ENCODE results near the gene ABCA4.

- TF ChIP-seq EP300 (IDR thresholded peaks at IDR 0.05), result no peak
- TF ChIP-seq, protein P1, sequence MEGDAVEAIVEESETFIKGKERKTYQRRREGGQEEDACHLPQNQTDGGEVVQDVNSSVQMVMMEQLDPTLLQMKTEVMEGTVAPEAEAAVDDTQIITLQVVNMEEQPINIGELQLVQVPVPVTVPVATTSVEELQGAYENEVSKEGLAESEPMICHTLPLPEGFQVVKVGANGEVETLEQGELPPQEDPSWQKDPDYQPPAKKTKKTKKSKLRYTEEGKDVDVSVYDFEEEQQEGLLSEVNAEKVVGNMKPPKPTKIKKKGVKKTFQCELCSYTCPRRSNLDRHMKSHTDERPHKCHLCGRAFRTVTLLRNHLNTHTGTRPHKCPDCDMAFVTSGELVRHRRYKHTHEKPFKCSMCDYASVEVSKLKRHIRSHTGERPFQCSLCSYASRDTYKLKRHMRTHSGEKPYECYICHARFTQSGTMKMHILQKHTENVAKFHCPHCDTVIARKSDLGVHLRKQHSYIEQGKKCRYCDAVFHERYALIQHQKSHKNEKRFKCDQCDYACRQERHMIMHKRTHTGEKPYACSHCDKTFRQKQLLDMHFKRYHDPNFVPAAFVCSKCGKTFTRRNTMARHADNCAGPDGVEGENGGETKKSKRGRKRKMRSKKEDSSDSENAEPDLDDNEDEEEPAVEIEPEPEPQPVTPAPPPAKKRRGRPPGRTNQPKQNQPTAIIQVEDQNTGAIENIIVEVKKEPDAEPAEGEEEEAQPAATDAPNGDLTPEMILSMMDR (IDR thresholded peaks at IDR 0.05), result no peak
These were observed 19.1 kb downstream of the ABCA4 start for GRCh38 chr1:94101613-94102525.
